HG02973 (cell line): ENCODE measurements around the gene SAMD4A.

ENCODE experiments used
- ATAC-seq: cut with Tn5 transposase; IDR thresholded peaks from one replicate; pipeline ENCODE4 v1.9.1; 2021; ENCODE audit warnings: moderate library complexity; ENCODE audit not compliant: unreplicated experiment

SAMD4A gene

DNA sequence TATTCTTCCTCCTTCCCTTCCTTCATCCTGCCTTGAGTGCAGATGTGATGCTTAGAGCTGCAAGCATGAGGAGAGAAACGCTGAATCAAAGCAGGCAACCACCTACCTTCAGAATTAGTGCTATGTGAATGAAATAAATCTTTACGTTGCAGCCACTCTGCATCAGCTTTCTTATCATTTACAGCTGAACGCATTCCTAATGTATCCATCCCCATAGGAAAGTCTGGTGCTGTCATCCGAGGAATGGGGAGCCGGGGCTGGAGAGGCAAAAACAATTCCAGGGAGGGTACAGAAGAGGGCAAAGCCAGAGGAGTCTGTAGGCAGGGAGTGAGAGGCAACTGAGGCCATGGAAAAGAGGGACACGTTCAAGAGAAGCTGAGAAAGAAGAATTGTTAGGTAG, 245.7 kb downstream of the SAMD4A start:
- ATAC-seq, result no peak

- no peak for ATAC-seq
Measured at GRCh38 chr14:54813081-54813480, 246.2 kb downstream of the SAMD4A start.

DNA sequence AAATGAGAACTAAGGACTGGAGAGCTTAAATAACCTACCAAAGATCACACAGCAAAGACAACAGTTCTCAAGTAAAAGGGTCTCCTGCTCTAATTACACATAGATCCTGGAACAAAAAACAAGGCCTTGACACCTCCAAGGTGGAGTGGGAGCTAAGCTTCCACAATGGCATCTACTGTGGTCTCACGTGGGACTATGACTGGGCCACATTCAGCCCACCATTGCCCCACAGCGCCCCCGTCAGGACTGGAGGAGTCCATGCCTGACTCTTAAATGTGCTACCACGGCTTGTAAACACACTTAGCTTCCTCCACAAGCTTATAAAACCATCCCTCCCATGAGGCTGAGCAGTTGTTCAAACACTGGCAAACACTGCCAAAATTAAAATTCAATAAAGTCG, 247.1 kb downstream of the SAMD4A start:
- ATAC-seq, result no peak

- ATAC-seq, result no peak
Measured at GRCh38 chr14:54815016-54815415, 248.1 kb downstream of the SAMD4A start.

GRCh38 chr14:54815515-54815914, 248.6 kb downstream of the SAMD4A start:
- no peak for ATAC-seq

DNA sequence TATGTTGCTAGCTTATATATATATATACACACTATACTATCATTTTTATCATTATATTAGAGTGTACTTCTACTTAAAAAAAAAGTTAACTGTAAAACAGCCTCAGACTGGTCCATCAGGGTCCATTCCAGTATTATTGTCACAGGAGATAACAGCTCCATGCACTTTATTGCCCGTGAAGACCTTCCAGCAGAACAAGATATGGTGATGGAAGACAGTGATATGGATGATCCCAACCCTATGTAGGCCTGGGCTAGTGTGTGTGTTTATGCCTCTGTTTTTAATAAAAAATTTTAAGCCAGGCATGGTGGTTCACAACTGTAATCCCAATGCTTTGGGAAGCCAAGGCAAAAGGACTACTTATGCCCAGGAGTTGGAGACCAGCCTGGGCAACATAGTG, 249.5 kb downstream of the SAMD4A start:
- no peak for ATAC-seq

DNA sequence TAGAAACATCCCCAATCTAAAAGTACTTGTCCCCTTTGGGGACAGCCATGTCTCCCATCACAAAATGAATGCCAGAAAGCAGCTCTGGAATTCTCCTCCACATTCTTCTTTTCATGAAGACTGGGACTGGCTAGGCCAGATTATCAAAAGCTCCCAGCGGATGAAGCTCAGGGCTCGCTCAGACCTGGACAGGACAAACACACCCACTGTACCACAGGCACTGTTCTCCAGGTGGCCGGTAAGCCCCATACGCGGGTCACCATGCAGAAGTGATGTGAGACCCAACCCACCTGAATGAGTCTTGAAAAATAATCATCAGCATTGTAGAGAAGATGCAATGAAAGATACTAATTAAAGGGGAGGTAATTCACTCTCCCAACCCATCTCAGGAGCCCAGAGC, 250.6 kb downstream of the SAMD4A start:
- ATAC-seq, result no peak

DNA sequence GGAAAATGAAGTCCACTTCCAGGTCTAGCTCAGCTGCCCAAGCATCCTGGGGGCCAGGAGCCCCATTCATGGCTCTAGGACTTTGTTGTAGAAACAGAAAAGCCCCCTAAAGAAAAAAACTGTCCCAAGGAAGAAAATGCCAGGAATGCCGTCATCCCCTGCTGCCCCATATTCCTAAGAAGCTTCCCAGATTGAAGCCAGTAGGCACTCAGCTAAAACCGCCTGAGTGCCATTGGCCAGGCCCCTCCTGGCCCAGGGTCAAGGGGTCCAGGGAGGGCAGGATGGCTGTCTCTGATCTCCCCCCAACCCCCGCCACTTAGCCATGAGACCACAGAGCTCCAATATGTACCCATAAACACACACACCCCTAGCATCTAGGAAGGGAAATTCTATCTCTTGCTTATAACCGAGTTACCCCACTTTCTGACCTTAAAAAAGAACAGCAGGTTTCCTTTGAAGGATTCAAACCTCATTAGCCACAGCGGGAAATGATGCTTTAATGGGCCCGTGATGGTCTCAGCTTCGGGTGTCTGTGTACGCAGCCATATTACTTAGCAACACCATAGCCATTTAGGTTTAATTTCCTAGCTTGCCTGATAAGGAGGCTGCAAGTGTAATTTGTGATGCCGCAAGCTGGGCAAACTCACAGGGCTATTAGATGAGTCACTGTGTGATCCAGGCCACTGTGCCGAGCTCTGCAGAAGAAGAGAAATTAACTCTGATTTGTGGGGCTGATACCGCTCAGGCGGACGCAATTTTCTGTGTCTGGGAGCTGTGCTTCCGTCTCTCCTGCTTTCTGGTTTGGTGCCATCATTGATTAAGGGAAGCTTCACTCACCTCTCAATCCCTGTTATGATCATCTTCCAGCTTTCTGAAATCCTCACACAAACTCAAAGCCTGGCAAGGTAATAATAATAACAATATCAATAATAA, 251.5 kb downstream of the SAMD4A start:
- ATAC-seq, result no peak

DNA sequence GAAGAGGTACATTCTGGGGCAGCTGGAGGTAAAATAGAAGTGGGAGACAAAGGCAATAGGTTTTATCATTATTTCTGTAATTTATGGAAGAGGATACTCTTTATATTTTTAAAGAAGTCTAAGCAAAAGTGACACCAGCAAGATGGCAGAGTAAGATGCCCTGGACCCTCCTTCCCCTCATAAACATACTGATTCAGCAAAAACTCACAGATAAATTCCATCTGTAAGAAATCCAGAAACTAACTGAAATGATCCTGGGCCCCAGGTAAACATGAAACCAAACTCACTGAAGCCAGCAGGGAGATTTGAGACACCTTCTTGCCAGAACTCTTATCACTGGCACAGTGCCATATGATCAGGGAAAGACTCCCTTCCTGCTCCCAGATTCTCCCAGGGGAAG, 255.8 kb downstream of the SAMD4A start:
- no peak for ATAC-seq

GRCh38 chr14:54823757-54824549, 257.0 kb downstream of the SAMD4A start:
- ATAC-seq, result no peak

- no peak for ATAC-seq
Measured at GRCh38 chr14:54828037-54828436, 261.1 kb downstream of the SAMD4A start.

- ATAC-seq, result no peak
Measured at GRCh38 chr14:54829486-54830224, 262.7 kb downstream of the SAMD4A start.

- ATAC-seq, result no peak
Measured at GRCh38 chr14:54830650-54831049, 263.7 kb downstream of the SAMD4A start.

DNA sequence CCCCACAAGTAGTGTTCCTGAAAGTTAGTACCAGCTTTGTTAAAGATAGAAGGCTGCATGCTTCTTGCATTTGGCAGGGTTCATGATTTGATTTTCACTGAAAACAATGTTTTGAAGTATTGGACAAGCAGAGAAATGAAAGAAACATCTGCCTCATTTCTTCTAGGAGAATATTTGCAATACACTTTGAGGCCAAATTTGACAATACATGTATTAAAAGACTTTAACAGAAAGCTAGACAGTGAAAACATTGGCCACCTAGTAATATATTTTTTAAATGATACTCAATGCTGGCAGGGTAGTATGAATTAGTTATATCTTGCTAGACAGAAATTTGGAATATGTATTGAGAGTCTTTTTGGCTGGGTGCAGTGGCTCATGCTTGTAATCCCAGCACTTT, 267.2 kb downstream of the SAMD4A start:
- no peak for ATAC-seq

DNA sequence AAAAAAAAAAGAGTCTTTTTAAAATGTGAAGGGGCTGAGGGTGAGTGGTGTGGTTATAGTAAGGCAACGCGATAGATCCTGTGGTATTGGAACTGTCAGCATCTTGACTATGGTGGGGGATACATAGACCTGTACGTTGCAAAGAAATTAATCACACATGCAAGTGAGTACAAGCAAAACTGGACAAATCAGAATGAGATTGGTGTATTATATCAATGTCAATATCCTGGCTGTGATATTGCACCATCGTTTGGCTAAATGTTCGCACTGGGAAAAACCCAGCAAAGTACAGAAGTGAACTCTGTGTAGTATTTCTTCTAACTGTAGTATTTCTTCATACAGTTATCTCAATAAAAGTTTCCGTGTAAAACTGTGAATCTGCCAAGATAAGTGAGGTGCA, 267.8 kb downstream of the SAMD4A start:
- no peak for ATAC-seq

GRCh38 chr14:54836231-54836630, 269.3 kb downstream of the SAMD4A start:
- no peak for ATAC-seq

DNA sequence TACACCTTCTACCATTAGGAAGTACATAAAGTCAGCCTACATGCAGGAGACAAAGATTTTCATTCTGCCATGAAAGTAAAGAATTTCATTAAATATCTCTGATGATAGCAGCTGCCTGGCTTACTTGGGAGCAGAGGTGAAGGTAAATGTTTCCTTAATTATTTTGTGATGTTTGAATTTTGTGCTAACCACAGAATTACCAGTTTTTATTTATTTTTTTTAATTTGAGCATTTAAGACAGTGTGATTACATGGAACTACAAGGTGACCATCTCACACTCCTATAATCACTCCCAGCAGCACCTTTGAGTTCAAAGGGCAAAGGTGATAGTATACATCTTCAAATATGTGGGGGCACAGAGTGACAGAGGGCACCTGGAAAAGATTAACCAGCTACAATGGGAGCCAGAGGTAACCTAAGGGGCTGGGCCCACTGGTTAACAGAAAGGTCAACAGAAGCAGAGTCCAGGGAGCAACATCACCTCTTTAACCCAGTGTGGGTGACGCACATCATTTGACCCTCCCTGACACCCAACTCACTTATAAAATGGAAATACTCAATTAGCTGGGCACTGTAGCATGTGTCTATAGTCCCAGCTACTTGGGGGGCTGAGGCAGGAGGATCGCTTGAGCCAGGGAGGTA, 270.7 kb downstream of the SAMD4A start:
- ATAC-seq, result no peak

DNA sequence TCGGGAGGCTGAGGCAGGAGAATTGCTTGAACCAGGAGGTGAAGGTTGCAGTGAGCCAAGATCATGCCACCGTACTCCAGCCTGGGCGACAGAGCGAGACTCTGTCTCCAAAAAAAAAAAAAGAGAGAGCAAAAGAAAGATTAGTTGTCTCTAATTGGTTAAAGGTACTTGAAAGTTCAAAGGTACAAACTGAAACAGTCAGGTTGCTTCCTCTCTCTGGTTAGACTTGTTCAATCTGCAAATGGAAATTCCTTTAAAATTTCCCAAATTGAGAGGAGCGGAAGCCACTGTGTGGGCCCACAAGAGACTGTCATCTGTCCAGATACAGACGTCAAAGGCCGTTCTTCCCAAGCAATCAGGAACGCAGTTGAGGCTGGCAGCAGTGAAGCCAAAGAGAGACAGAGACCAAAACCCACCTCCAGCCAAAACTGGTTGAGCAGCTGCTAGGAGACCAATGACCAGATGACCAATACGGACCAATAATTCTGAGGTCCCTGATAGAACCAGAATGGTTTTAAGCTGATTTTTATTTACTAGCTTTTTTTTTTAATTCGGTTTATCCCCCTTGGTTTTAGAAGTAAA, 272.1 kb downstream of the SAMD4A start:
- ATAC-seq, result no peak

- ATAC-seq, result no peak
Measured at GRCh38 chr14:54839701-54840119, 272.8 kb downstream of the SAMD4A start.

DNA sequence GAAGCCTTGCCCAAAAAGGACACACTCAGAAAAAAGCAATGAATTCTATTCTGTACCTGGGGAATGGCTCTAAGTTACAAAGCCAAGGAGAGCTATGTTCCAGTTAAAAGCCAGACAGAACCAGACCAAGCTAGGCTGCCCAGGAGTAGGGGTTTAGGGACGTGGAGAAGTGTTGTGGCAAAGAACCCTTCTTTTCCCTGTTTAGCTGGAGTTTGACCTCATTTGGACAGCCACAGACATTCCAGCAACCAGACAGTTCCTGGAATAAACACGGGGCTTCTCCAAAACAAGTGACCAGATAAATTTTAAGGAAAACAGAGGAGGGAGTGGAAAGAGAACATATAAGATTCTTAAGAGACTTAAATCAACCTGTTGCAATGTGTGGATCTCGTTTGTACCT, 273.4 kb downstream of the SAMD4A start:
- no peak for ATAC-seq
